Neural progenitor cell (in vitro differentiated cells): ENCODE data around the gene PPFIA2. TPM values are rescaled to one million over a fixed set of nuclear protein-coding genes. Genes with fewer than 3 reads are reported as not detected.

Experiments used
- DNase-seq: peaks from one replicate; pipeline ENCODE4 v3.0.0-alpha.2; 2016; ENCODE audit warnings: low spot score
- H2AFZ ChIP-seq: fragments of 200-600 bp; sonication (generic); replicated peaks from 2 replicates; pipeline ENCODE4 v1.6.1; 2016; ENCODE audit warnings: antibody characterized with exemption
- H3F3A ChIP-seq: fragments of 200-600 bp; sonication (generic); 2 replicates; pipeline ENCODE4 v1.6.1; 2016; ENCODE audit warnings: antibody characterized with exemption, low read depth
- H3K27ac ChIP-seq: fragments of 200-600 bp; sonication (generic); 2 replicates; pipeline ENCODE4 v1.5.1; 2016; ENCODE audit warnings: mild to moderate bottlenecking
- H3K27me3 ChIP-seq: fragments of 200-600 bp; sonication (generic); 2 replicates; pipeline ENCODE4 v1.6.1; 2016; ENCODE audit warnings: mild to moderate bottlenecking, moderate library complexity
- H3K36me3 ChIP-seq: fragments of 200-600 bp; sonication (generic); 2 replicates; pipeline ENCODE4 v1.5.1; 2016
- H3K4me1 ChIP-seq: fragments of 200-600 bp; sonication (generic); 2 replicates; pipeline ENCODE4 v1.6.1; 2016; ENCODE audit warnings: mixed run types
- H3K4me2 ChIP-seq: fragments of 200-600 bp; sonication (generic); 2 replicates; pipeline ENCODE4 v1.6.1; 2016
- H3K4me3 ChIP-seq: fragments of 200-600 bp; sonication (generic); 2 replicates; pipeline ENCODE4 v1.5.1; 2016
- H3K79me2 ChIP-seq: fragments of 200-600 bp; sonication (generic); 2 replicates; pipeline ENCODE4 v1.6.1; 2016; ENCODE audit warnings: low read depth
- H3K9ac ChIP-seq: fragments of 200-600 bp; sonication (generic); 2 replicates; pipeline ENCODE4 v1.6.1; 2016
- H3K9me3 ChIP-seq: fragments of 200-600 bp; sonication (generic); 2 replicates; pipeline ENCODE4 v1.5.1; 2016; ENCODE audit warnings: low read depth
- H4K20me1 ChIP-seq: fragments of 200-600 bp; sonication (generic); 2 replicates; pipeline ENCODE4 v1.6.1; 2016; ENCODE audit warnings: low read depth
- H3K27ac Mint-ChIP-seq: 3 replicates; pipeline ENCODE4 v1.8.0; 2021; ENCODE audit warnings: mixed read lengths
- H3K27me3 Mint-ChIP-seq: 2 replicates; pipeline ENCODE4 v1.8.0; 2022; ENCODE audit warnings: low read depth, mild to moderate bottlenecking, inconsistent platforms, moderate library complexity, mixed read lengths; ENCODE audit not compliant: insufficient read depth
- H3K36me3 Mint-ChIP-seq: 3 replicates; pipeline ENCODE4 v1.8.0; 2021; ENCODE audit warnings: mixed read lengths
- H3K4me1 Mint-ChIP-seq: 3 replicates; pipeline ENCODE4 v1.8.0; 2021; ENCODE audit warnings: mixed read lengths
- H3K4me3 Mint-ChIP-seq: 3 replicates; pipeline ENCODE4 v1.8.0; 2021; ENCODE audit warnings: mild to moderate bottlenecking, moderate library complexity, mixed read lengths
- H3K9me3 Mint-ChIP-seq: 3 replicates; pipeline ENCODE4 v1.8.0; 2020; ENCODE audit warnings: mixed read lengths
- EZH2 ChIP-seq: fragments of 200-600 bp; sonication (generic); IDR thresholded peaks from 2 replicates; pipeline ENCODE4 v1.6.1; 2017; ENCODE audit warnings: antibody characterized with exemption, mild to moderate bottlenecking, moderate library complexity
- EZH2phosphoT487 ChIP-seq: fragments of 200-600 bp; sonication (generic); IDR thresholded peaks from 2 replicates; pipeline ENCODE4 v1.6.1; 2017; ENCODE audit warnings: antibody characterized with exemption
- total RNA-seq: library from RNA; depleted of rRNA; stranded (reverse); fragments of >200 nt; gene quantifications from 2 replicates; pipeline ENCODE4 v1.2.3, GENCODE V29; 2015; ENCODE audit warnings: low replicate concordance
- TF ChIP-seq, protein P1 (sequence below): fragments of 200-600 bp; sonication (generic); IDR thresholded peaks from 2 replicates; pipeline ENCODE4 v1.5.1; 2017; ENCODE audit warnings: antibody characterized with exemption, mild to moderate bottlenecking

The PPFIA2 gene
- total RNA-seq, 1 donor from 2014 or later: 1.4 TPM

DNA sequence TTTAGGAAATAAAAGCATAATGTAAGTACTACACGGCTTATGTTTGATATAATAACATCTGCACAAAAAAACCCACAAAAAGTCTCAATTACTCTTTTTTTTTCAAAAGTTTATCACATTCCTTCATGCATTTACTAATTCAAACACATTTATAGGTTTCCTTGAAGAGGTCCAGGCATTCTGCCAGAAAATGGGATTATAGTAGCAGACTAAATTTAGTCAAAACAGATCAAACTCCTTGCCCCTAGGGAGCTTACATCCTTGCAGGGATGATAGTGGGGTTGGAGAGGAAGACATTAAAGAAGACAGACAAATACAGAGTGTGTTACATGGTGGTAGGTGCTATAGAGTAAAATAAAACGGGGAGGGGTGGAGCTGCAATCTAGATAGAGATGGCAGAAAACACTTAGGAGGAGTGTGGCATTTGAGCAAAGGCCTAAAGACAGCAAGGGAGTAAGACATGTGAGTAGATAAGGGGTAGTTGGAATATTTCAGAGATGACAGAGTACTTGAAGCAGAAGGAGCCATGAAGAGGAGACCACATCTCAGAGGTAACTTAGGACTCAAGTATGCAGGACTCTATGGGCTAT is 266.9 kb downstream of the PPFIA2 start:
- Histone ChIP-seq H3K27ac (no peak overlapping the region), H3K4me3 (no peak overlapping the region), H3K9ac (no peak overlapping the region), H2AFZ (no peak overlapping the region), H3K9me3 (no peaks in the 10 kb centered on the region), H4K20me1 (no peaks in the 10 kb centered on the region), H3K79me2 (no peaks in the 10 kb centered on the region), H3K36me3 (no peaks in the 10 kb centered on the region), H3K4me1 (peaks cover 5% of the 10 kb centered on the region), H3F3A (no peaks in the 10 kb centered on the region), H3K27me3 (no peaks in the 10 kb centered on the region), H3K4me2 (no peak overlapping the region)
- no peaks in the 10 kb centered on the region for H3K36me3 Mint-ChIP-seq
- no peaks in the 10 kb centered on the region for H3K27me3 Mint-ChIP-seq
- H3K4me1 Mint-ChIP-seq: no peaks in the 10 kb centered on the region
- no peak for DNase-seq
- H3K4me3 Mint-ChIP-seq: no peak overlapping the region
- no peaks in the 10 kb centered on the region for H3K9me3 Mint-ChIP-seq
- TF ChIP-seq EZH2phosphoT487 (no peak), EZH2 (no peak)
- TF ChIP-seq, protein P1, sequence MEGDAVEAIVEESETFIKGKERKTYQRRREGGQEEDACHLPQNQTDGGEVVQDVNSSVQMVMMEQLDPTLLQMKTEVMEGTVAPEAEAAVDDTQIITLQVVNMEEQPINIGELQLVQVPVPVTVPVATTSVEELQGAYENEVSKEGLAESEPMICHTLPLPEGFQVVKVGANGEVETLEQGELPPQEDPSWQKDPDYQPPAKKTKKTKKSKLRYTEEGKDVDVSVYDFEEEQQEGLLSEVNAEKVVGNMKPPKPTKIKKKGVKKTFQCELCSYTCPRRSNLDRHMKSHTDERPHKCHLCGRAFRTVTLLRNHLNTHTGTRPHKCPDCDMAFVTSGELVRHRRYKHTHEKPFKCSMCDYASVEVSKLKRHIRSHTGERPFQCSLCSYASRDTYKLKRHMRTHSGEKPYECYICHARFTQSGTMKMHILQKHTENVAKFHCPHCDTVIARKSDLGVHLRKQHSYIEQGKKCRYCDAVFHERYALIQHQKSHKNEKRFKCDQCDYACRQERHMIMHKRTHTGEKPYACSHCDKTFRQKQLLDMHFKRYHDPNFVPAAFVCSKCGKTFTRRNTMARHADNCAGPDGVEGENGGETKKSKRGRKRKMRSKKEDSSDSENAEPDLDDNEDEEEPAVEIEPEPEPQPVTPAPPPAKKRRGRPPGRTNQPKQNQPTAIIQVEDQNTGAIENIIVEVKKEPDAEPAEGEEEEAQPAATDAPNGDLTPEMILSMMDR: no peak
- no peak overlapping the region for H3K27ac Mint-ChIP-seq

DNA sequence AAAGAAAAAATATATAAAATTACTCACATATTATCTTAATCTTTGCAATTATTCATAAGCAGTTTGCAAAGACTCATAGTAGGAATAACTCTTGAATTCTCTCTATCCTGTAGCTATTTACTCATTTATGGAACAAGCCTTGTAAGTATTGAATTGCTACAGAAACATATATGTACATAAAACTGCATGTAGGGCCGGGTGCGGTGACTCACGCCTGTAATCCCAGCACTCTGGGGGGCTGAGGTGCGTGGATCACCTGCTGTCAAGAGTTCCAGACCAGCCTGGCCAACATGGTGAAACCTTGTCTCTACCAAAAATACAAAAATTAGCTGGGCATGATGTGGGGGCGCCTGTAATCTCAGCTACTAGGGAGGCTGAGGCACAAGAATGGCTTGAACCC is 286.2 kb downstream of the PPFIA2 start:
- Histone ChIP-seq H3K4me3 (no peak overlapping the region), H3K4me1 (no peaks in the 10 kb centered on the region), H3K9me3 (no peaks in the 10 kb centered on the region), H3K4me2 (no peak overlapping the region), H3K27ac (no peak overlapping the region), H2AFZ (no peak overlapping the region), H3K27me3 (no peaks in the 10 kb centered on the region), H3F3A (no peaks in the 10 kb centered on the region), H4K20me1 (no peaks in the 10 kb centered on the region), H3K9ac (no peak overlapping the region), H3K79me2 (no peaks in the 10 kb centered on the region), H3K36me3 (no peaks in the 10 kb centered on the region)
- Mint-ChIP-seq H3K4me3 (no peak overlapping the region), H3K4me1 (no peaks in the 10 kb centered on the region), H3K9me3 (peaks cover 1% of the 10 kb centered on the region), H3K27ac (no peak overlapping the region), H3K27me3 (no peaks in the 10 kb centered on the region), H3K36me3 (no peaks in the 10 kb centered on the region)
- no peak for DNase-seq
- no peak for TF ChIP-seq EZH2
- TF ChIP-seq, protein P1: no peak
- no peak for TF ChIP-seq EZH2phosphoT487

DNA sequence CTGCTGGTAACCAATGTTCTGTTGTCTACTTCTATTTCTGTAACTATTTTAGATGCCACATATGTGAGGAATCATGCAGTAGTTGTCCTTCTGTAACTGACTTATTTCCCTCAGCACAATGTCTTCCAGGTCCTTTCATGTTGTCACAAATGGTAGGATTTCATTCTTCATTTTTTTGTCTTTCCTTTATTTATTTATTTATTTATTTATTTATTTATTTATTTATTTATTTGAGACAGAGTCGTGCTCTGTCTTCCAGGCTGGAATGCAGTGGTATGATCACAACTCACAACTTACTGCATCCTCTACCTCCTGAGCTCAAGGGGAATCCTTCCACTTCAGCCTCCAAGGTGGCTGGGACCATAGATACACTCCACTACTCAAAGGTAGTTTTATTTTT is 288.2 kb downstream of the PPFIA2 start:
- no peak overlapping the region for H3K4me3 ChIP-seq
- no peaks in the 10 kb centered on the region for H3K9me3 ChIP-seq
- H3K9ac ChIP-seq: no peak overlapping the region
- no peak overlapping the region for H3K27ac Mint-ChIP-seq
- H3K4me1 ChIP-seq: no peaks in the 10 kb centered on the region
- no peak overlapping the region for H3K4me2 ChIP-seq
- no peaks in the 10 kb centered on the region for H3K27me3 ChIP-seq
- no peaks in the 10 kb centered on the region for H3F3A ChIP-seq
- H3K27ac ChIP-seq: no peak overlapping the region
- no peaks in the 10 kb centered on the region for H3K27me3 Mint-ChIP-seq
- TF ChIP-seq, protein P1: no peak
- TF ChIP-seq EZH2: no peak
- TF ChIP-seq EZH2phosphoT487: no peak
- H3K4me3 Mint-ChIP-seq: no peak overlapping the region
- H3K36me3 Mint-ChIP-seq: no peaks in the 10 kb centered on the region
- H3K9me3 Mint-ChIP-seq: no peaks in the 10 kb centered on the region
- H2AFZ ChIP-seq: no peak overlapping the region
- no peaks in the 10 kb centered on the region for H3K36me3 ChIP-seq
- H4K20me1 ChIP-seq: no peaks in the 10 kb centered on the region
- H3K4me1 Mint-ChIP-seq: no peaks in the 10 kb centered on the region
- no peak for DNase-seq
- no peaks in the 10 kb centered on the region for H3K79me2 ChIP-seq
